ENCODE results near the gene CNTNAP4. TPM values are rescaled to one million over a fixed set of nuclear protein-coding genes. Genes with fewer than 3 reads are reported as not detected.

Gene CNTNAP4
- total RNA-seq, 1 donor from 2014 or later = not detected

DNA sequence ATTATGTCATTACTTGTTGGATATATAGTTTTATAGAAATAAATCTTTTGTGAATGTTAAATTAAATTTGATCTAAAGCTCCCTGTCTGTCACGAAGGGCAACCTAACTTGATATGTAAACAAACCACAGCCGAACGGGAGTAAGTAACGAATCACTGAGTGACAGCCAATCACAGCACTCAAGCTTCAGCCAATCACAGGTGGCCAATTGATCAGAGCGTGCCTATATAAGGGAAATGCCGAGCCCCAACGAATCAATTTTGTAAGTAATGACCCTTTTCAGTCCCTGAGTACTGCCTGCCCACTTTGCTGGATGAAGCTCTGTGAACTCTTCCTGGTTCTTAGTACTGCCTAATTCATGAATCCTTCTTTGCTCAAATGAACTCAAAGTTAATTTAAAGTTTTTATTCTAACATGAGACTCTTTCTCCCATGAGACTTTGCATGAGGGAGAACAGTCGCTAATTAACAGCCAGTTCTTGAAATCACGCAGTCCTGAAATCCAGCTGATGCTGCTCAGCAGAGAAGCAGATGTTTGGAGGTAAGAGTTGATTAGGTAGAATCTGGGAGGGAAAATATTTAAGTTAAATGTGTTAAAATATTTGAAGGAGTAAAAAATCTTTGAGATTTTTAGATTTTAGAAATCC lies 302.2 kb downstream of the CNTNAP4 start:
- DNase-seq (ENCODE audit: low read depth in 2 of 2) = no peak

- no peak for DNase-seq (ENCODE audit: low read depth in 2 of 2)
Measured at GRCh38 chr16:76583466-76583865, 306.3 kb downstream of the CNTNAP4 start.

DNA sequence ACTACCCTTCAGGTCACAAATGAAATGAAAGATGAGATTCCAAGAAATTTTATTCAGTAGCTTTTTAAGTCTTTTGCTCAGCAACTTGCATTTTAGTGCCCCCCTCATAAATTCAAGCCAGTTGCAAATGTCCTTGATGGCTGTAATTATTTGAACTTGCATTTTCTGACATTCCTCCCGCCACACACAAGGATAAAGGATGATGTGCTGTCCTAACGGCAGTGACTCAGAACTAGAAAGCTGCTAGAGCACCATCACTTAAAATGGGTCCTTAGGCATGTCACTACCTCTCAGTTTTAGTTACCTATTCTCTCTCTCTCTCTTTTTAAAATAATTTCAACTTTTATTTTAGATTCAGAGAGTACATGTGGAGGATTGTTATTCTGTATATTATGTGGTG lies 306.7 kb downstream of the CNTNAP4 start:
- no peak for DNase-seq (ENCODE audit: low read depth in 2 of 2)

- no peak for DNase-seq (ENCODE audit: low read depth in 2 of 2)
Measured at GRCh38 chr16:76598498-76598897, 321.3 kb downstream of the CNTNAP4 start.

- DNase-seq (ENCODE audit: low read depth in 2 of 2) = no peak
Measured at GRCh38 chr16:76607317-76607716, 330.1 kb downstream of the CNTNAP4 start.

Measured in dermis microvascular lymphatic vessel endothelial cell (primary cell).